Chondrocyte (in vitro differentiated cells): Measurements from ENCODE around the gene PTMA. TPM values are rescaled to one million over a fixed set of nuclear protein-coding genes. Genes with fewer than 3 reads are reported as not detected.

ENCODE experiments used
- DNase-seq: peaks from one replicate; pipeline ENCODE4 v3.0.0; 2021; ENCODE audit warnings: mixed read lengths, low spot score
- H3K27ac Mint-ChIP-seq: one replicate; pipeline ENCODE4 v1.8.0; 2021; ENCODE audit warnings: mild to moderate bottlenecking, moderate library complexity, mixed read lengths; ENCODE audit not compliant: unreplicated experiment
- H3K27me3 Mint-ChIP-seq: 2 replicates; pipeline ENCODE4 v1.8.0; 2021; ENCODE audit warnings: low read depth, mixed read lengths
- H3K36me3 Mint-ChIP-seq: 2 replicates; pipeline ENCODE4 v1.8.0; 2021; ENCODE audit warnings: low read depth, mixed read lengths
- H3K4me1 Mint-ChIP-seq: 2 replicates; pipeline ENCODE4 v1.8.0; 2021; ENCODE audit warnings: low read depth, mild to moderate bottlenecking, mixed read lengths
- H3K4me3 Mint-ChIP-seq: one replicate; pipeline ENCODE4 v1.8.0; 2021; ENCODE audit warnings: mild to moderate bottlenecking, moderate library complexity, mixed read lengths; ENCODE audit not compliant: unreplicated experiment
- H3K9me3 Mint-ChIP-seq: 2 replicates; pipeline ENCODE4 v1.8.0; 2021; ENCODE audit warnings: low read depth, mixed read lengths
- total RNA-seq: library from RNA; stranded (reverse); gene quantifications from 3 replicates; pipeline ENCODE4 v1.2.1, GENCODE V29; 2021
- TF ChIP-seq, protein P1 (sequence below): fragments of 200-600 bp; sonication (generic); IDR thresholded peaks from 2 replicates; pipeline ENCODE4 v1.5.0; 2021; ENCODE audit warnings: antibody characterized with exemption, mild to moderate bottlenecking, moderate library complexity

The PTMA gene
- total RNA-seq, 1 donor from 2014 or later, result 391 TPM

DNA sequence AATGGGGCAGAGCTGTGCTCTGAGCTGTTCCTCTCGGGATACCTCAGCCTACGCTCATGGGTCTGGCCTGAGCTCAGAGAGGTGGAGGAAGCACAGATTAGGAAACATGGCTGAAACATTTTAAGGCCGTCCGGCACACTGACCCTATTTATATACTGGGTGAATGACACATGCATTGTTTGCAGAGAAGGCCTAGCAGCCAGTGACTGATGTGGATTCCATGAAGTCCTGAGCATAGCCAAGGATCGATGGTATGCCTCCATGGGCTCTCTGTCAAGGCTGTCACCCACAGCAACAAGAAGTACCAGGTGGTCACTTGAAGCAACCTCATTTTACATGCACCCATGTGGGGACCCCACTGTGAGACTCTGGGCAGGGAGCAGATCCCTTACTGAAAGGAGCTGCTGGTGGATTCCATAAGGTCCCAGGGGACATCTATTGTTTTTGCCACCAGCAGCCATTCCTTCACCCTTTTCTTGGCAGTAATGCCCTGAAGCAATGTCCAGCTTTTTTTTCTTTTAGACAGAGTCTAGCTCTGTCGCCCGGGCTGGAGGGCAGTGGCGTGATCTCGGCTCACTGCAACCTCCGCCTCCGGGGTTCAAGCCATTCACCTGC lies 8.4 kb downstream of the PTMA start:
- peaks cover 9% of the 10 kb centered on the region for H3K36me3 Mint-ChIP-seq
- H3K4me3 Mint-ChIP-seq, result no peak overlapping the region
- peak overlapping the region; percentile 73 for H3K27ac Mint-ChIP-seq
- peak; percentile 20 for DNase-seq
- TF ChIP-seq, protein P1, sequence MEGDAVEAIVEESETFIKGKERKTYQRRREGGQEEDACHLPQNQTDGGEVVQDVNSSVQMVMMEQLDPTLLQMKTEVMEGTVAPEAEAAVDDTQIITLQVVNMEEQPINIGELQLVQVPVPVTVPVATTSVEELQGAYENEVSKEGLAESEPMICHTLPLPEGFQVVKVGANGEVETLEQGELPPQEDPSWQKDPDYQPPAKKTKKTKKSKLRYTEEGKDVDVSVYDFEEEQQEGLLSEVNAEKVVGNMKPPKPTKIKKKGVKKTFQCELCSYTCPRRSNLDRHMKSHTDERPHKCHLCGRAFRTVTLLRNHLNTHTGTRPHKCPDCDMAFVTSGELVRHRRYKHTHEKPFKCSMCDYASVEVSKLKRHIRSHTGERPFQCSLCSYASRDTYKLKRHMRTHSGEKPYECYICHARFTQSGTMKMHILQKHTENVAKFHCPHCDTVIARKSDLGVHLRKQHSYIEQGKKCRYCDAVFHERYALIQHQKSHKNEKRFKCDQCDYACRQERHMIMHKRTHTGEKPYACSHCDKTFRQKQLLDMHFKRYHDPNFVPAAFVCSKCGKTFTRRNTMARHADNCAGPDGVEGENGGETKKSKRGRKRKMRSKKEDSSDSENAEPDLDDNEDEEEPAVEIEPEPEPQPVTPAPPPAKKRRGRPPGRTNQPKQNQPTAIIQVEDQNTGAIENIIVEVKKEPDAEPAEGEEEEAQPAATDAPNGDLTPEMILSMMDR, result no peak
- H3K27me3 Mint-ChIP-seq, result no peaks in the 10 kb centered on the region
- no peaks in the 10 kb centered on the region for H3K9me3 Mint-ChIP-seq
- H3K4me1 Mint-ChIP-seq, result peaks cover 39% of the 10 kb centered on the region

DNA sequence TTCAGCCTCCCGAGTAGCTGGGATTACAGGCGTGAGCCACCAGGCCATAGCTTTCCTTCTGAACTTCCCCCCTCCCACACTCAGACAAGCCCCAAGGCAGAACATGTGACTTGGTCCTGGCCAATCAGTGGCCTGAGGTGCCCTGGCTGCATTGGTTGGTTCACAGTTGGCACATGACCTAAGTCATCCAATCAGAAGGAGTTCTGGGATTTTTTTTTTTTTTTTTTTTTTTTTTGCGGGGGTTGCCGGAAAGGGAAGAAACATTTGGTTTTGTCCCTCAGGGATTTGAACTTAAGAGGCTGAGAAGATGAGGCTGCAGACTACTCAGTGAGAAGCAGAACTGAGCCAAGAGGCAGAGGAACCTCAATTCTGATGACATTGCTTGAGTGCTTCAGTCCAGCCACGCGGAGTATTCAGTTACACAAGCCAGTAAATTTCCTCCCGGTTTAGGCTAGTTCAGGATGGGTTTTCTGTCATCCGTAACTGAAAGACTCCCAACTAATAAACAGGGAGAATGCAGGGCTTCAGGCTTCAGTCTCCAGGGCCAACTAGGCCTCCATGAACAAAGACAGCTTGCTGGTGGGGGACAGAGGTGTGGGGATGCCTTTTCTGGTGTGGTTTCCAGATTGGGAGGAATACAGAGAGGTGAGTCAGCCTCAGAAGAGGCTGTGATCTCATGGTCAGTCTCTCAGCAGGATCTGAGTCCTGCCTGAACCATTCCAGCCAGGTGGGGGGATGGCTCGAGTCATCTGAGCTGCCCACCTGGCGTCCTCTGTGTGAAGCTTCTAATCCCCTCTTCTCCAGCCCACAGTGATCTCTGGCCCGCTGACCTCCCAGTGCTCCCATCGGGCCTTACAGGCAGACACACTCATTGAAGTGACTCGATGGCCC lies 9.2 kb downstream of the PTMA start:
- Mint-ChIP-seq H3K4me3 (no peak overlapping the region), H3K4me1 (peaks cover 32% of the 10 kb centered on the region), H3K27me3 (no peaks in the 10 kb centered on the region), H3K27ac (peak overlapping the region; percentile 20), H3K9me3 (no peaks in the 10 kb centered on the region), H3K36me3 (peaks cover 4% of the 10 kb centered on the region)
- DNase-seq, result peak; percentile 56
- TF ChIP-seq, protein P1, result no peak

DNA sequence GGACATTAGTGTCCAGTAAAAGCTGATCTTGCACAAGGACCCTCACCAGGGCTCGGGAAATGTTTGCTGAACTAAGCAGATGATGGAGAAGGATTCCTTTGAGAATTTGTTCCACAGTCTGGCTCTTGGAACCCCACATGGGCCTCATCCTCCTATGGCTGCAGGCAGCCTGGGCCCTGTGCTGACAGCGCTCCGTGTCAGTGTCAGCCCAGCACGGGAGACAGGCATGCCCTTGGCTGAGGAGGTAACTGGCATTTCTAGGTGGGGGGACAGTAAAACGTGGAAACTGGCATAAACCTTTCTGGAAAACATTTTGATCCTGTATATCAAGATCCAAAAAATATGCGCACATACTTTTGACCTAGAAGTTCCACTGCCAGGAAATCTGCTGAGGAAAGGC lies 10.5 kb downstream of the PTMA start:
- Mint-ChIP-seq H3K4me3 (no peak overlapping the region), H3K4me1 (peaks cover 25% of the 10 kb centered on the region), H3K9me3 (no peaks in the 10 kb centered on the region), H3K27ac (no peak overlapping the region), H3K27me3 (no peaks in the 10 kb centered on the region), H3K36me3 (no peaks in the 10 kb centered on the region)
- TF ChIP-seq, protein P1, result no peak
- DNase-seq, result peak; percentile 61

DNA sequence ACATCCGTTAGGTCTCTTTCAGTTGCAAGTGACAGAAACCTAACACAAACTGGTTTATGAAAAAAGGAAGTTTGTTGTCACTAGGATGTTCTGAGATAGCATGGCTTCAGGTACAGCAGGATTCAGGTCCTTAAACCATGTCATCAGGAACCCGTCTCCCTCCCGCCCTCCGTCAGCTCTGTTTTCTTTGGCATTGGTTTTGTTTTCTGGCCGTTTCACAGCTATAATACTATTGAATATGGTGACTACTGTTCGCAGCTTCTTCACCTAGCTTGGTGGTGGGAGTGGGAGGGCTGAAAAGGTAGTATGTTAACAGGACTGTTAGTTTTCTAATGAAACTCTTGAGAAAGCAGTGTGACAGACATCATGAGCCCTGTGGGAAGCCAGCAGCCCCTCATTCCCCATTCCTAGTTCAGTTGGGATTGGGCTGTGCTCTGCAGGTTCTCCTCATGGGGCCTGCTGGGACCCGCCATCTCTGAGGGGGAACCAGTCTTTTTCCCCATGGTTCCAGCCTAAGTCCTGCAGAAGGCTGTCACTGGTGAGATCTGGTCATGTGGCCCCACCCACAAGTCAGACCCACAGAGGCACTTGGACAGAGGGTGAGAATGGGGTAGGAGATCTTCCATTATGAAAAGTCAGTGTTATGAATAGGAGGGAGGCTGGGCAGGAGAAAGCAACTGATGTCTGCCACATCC lies 12.1 kb downstream of the PTMA start:
- no peaks in the 10 kb centered on the region for H3K27me3 Mint-ChIP-seq
- no peak overlapping the region for H3K27ac Mint-ChIP-seq
- no peaks in the 10 kb centered on the region for H3K36me3 Mint-ChIP-seq
- TF ChIP-seq, protein P1, result no peak
- peaks cover 20% of the 10 kb centered on the region for H3K4me1 Mint-ChIP-seq
- H3K9me3 Mint-ChIP-seq, result no peaks in the 10 kb centered on the region
- no peak overlapping the region for H3K4me3 Mint-ChIP-seq
- DNase-seq, result peak; percentile 20
